Measurements from ENCODE around the gene ADAM10.
"Not testable (repeated sequence)": the region's sequence is repeated elsewhere in the genome, so short reads cannot be mapped to it uniquely, and the experiment has no call there.

The ADAM10 gene

GRCh38 chr15:58611731-58612676, 137.5 kb downstream of the ADAM10 start:
- in situ Hi-C loops (cut with HindIII; ENCODE audit: low sequenced_read_pairs), result no loop called here

GRCh38 chr15:58608711-58609110, 140.8 kb downstream of the ADAM10 start:
- in situ Hi-C loops (cut with HindIII; ENCODE audit: low sequenced_read_pairs), result no loop called here

- in situ Hi-C loops (cut with HindIII; ENCODE audit: low sequenced_read_pairs), result no loop called here
Observed at GRCh38 chr15:58608129-58608590, 141.3 kb downstream of the ADAM10 start.

- in situ Hi-C loops (cut with HindIII; ENCODE audit: low sequenced_read_pairs), result no loop called here
Observed at GRCh38 chr15:58606577-58607080, 142.9 kb downstream of the ADAM10 start.

- in situ Hi-C loops (cut with HindIII; ENCODE audit: low sequenced_read_pairs), result no loop called here
Observed at GRCh38 chr15:58605931-58606530, 143.5 kb downstream of the ADAM10 start.

- in situ Hi-C loops (cut with HindIII; ENCODE audit: low sequenced_read_pairs), result no loop called here
Observed at GRCh38 chr15:58604455-58604923, 145.0 kb downstream of the ADAM10 start.

GRCh38 chr15:58603927-58604326, 145.6 kb downstream of the ADAM10 start:
- in situ Hi-C loops (cut with HindIII; ENCODE audit: low sequenced_read_pairs), result not testable (repeated sequence)

GRCh38 chr15:58602823-58603222, 146.7 kb downstream of the ADAM10 start:
- in situ Hi-C loops (cut with HindIII; ENCODE audit: low sequenced_read_pairs), result no loop called here

GRCh38 chr15:58598829-58599210, 150.7 kb downstream of the ADAM10 start:
- in situ Hi-C loops (cut with HindIII; ENCODE audit: low sequenced_read_pairs), result loop anchor here (5.0 kb wide), 1 partner anchor 37 kb away; no protein-coding TSS in a partner anchor

GRCh38 chr15:58597943-58598828, 151.3 kb downstream of the ADAM10 start:
- in situ Hi-C loops (cut with HindIII; ENCODE audit: low sequenced_read_pairs), result loop anchor here (5.0 kb wide), 1 partner anchor 36 kb away; no protein-coding TSS in a partner anchor

GRCh38 chr15:58595516-58596263, 153.8 kb downstream of the ADAM10 start:
- in situ Hi-C loops (cut with HindIII; ENCODE audit: low sequenced_read_pairs), result loop anchor here (5.0 kb wide), 1 partner anchor 33 kb away; no protein-coding TSS in a partner anchor

GRCh38 chr15:58594898-58595297, 154.6 kb downstream of the ADAM10 start:
- in situ Hi-C loops (cut with HindIII; ENCODE audit: low sequenced_read_pairs), result loop anchor here (5.0 kb wide), 1 partner anchor 33 kb away; no protein-coding TSS in a partner anchor

- in situ Hi-C loops (cut with HindIII; ENCODE audit: low sequenced_read_pairs), result no loop called here
Observed at GRCh38 chr15:58593870-58594269, 155.6 kb downstream of the ADAM10 start.

GRCh38 chr15:58590926-58591325, 158.6 kb downstream of the ADAM10 start:
- in situ Hi-C loops (cut with HindIII; ENCODE audit: low sequenced_read_pairs), result no loop called here

GRCh38 chr15:58590236-58590635, 159.3 kb downstream of the ADAM10 start:
- in situ Hi-C loops (cut with HindIII; ENCODE audit: low sequenced_read_pairs), result no loop called here

GRCh38 chr15:58589047-58589446, 160.5 kb downstream of the ADAM10 start:
- in situ Hi-C loops (cut with HindIII; ENCODE audit: low sequenced_read_pairs), result no loop called here

GRCh38 chr15:58588096-58588495, 161.4 kb downstream of the ADAM10 start:
- in situ Hi-C loops (cut with HindIII; ENCODE audit: low sequenced_read_pairs), result no loop called here

GRCh38 chr15:58587486-58587885, 162.0 kb downstream of the ADAM10 start:
- in situ Hi-C loops (cut with HindIII; ENCODE audit: low sequenced_read_pairs), result no loop called here

- in situ Hi-C loops (cut with HindIII; ENCODE audit: low sequenced_read_pairs), result no loop called here
Observed at GRCh38 chr15:58585693-58586443, 163.6 kb downstream of the ADAM10 start.

All from endothelial cell of hepatic sinusoid (primary cell).